Heart right ventricle (tissue), 16 donors: ENCODE data around the gene LSM14A. TPM values are rescaled to one million over a fixed set of nuclear protein-coding genes. Genes with fewer than 3 reads are reported as not detected.

ENCODE experiments used
- ATAC-seq, 8 donors: fragments of 200-7000 bp; cut with Tn5 transposase; one replicate each; pipeline ENCODE4 v1.9.1; 2020; ENCODE audit warnings: mild to moderate bottlenecking in 8 of 8, moderate library complexity in 8 of 8, moderate number of reproducible peaks in 1 of 8
- DNase-seq, 2 donors: peaks; one replicate each; pipeline ENCODE4 v3.0.0-alpha.2; 2020
- H3K27ac ChIP-seq, 10 donors: fragments of 200-600 bp; sonication (generic) in 2 of 10; one replicate each; pipeline versions ENCODE4 v1.5.0 to v1.8.0; 2020 to 2022; ENCODE audit warnings: mild to moderate bottlenecking in 3 of 10
- H3K27me3 ChIP-seq, 7 donors: fragments of 200-600 bp; one replicate each; pipeline ENCODE4 v1.8.0; 2021 to 2022; ENCODE audit warnings: mild to moderate bottlenecking in 2 of 7
- H3K36me3 ChIP-seq, 9 donors: fragments of 200-600 bp; sonication (generic) in 1 of 9; one replicate each; pipeline versions ENCODE4 v1.5.0 to v1.8.0; 2020 to 2022; ENCODE audit warnings: mild to moderate bottlenecking in 2 of 9
- H3K4me1 ChIP-seq, 9 donors: fragments of 200-600 bp; sonication (generic) in 1 of 9; one replicate each; pipeline versions ENCODE4 v1.5.0 to v1.8.0; 2020 to 2022; ENCODE audit warnings: mild to moderate bottlenecking in 4 of 9
- H3K4me3 ChIP-seq, 10 donors: fragments of 200-600 bp; sonication (generic) in 2 of 10; one replicate each; pipeline versions ENCODE4 v1.5.0 to v1.8.0; 2020 to 2022; ENCODE audit warnings: mild to moderate bottlenecking in 7 of 10, moderate library complexity in 2 of 10
- H3K9me3 ChIP-seq, 11 donors: fragments of 200-600 bp in 10 of 11; sonication (generic) in 2 of 11; one replicate each; pipeline versions ENCODE4 v1.5.0 to v1.8.0; 2013 to 2022; ENCODE audit warnings: mild to moderate bottlenecking in 2 of 11, control low read depth in 1 of 11, moderate library complexity in 1 of 11
- CTCF ChIP-seq, 9 donors: fragments of 200-600 bp; sonication (generic) in 2 of 9; IDR thresholded peaks; one replicate each; pipeline versions ENCODE4 v1.5.0 to v1.8.0; 2021 to 2022; ENCODE audit warnings: antibody characterized with exemption in 9 of 9, mild to moderate bottlenecking in 5 of 9, moderate library complexity in 1 of 9
- WGBS, 2 donors: extraction: QIAGEN DNeasy Blood & Tissue Kit; methylation state at CpG; one replicate each; pipeline ENCODE4 v1.1.7; 2013; ENCODE audit warnings: inconsistent platforms in 1 of 2; 5-methylcytosine and 5-hydroxymethylcytosine counted together
- intact Hi-C, 10 donors: fragments of 100-400 bp; cut with DNase I; formaldehyde crosslinking; loops; one replicate each; pipeline versions ENCODE4 v1.11.1 to v1.14.2; 2022
- polyA plus RNA-seq, 2 donors: library from polyadenylated mRNA; stranded (reverse); fragments of 200-250 nt; gene quantifications; one replicate each; pipeline ENCODE4 v1.2.3, GENCODE V29; 2013
- total RNA-seq, 10 donors: library from RNA; stranded (reverse); fragmentation: NEBNext Ultra II Directional in 3 of 10; extraction: Animal tissue kit (Norgen Biotek cat#: 25700) in 3 of 10; gene quantifications; one replicate each; pipeline versions ENCODE4 v1.2.1 to v1.2.4, GENCODE V29; 2021 to 2023
- donor health status: Arrhythmogenic right ventricular cardiomyopathy.
- donor health status: ischemic (EF 13 %, LVEDD 7.1; RV severe dilation, severe dysfunction).
- donor health status: healthy with polysubstance abuse.
- donor health status: DM: no; HTN: yes; CAD: no.
- donor health status: DM: no; HTN: no; CAD: no.
- donor health status: ischemic (EF 25% LVEDD 6.9; RV normal size, moderate dysfunction).
- donor health status: ischemic (EF 25% LVEDD 5.7; RV mildly dilated, moderate dysfunction).
- donor health status: healthy.
- donor health status: DM: yes; HTN: yes; CAD: no.
- donor health status: Ischemic cardiomyopathy.
- donor health status: ischemic (EF 35%, LVEDD 5.7; RV mildly dilated, moderate dysfunction).
- donor health status: nonischemic (EF 11% LVEDD 7.7; RV severe dilation, severe dysfunction).
- donor health status: DM: yes; HTN: yes; CAD: no.
- donor health status: PGD.
- donor health status: ischemic (EF 29% LVEDD 5.4; RV normal size, mild dysfunction).
- donor health status: nonischemic (EF 23%, LVEDD 6.1; RV moderate dilation, normal function).

The LSM14A gene
- total and polyA plus RNA-seq, 12 donors: 44.7 to 78.0 (median 66.1) TPM

- WGBS, 2 donors: 79 to 84% methylated on average over 7 of the region's 7 CpGs
- TF ChIP-seq CTCF (IDR thresholded peaks at IDR 0.05): no peak
- Histone ChIP-seq H3K4me3 (no peak overlapping the region), H3K36me3 (peaks cover 0 to 12% (median 0%) of the 10 kb centered on the region in 9 donors), H3K27me3 (no peaks in the 10 kb centered on the region), H3K9me3 (no peaks in the 10 kb centered on the region), H3K4me1 (peaks cover 7 to 85% (median 56%) of the 10 kb centered on the region in 9 donors), H3K27ac (peak overlapping the region in 9 of 10 donors; percentile 1 to 89 (median 46))
- intact Hi-C loops: loop anchor here in 3 of 10 donors (5.0 to 10.0 kb wide), 2 partner anchors 33 to 60 kb away; no protein-coding TSS in a partner anchor
- no peak for DNase-seq
- no peak for ATAC-seq
Measured at GRCh38 chr19:34274284-34274826, 102.1 kb downstream of the LSM14A start.

GRCh38 chr19:34274827-34275625, 102.7 kb downstream of the LSM14A start:
- H3K9me3 ChIP-seq: no peaks in the 10 kb centered on the region
- DNase-seq: no peak
- WGBS, 2 donors: 48 to 54% methylated on average over 4 of the region's 4 CpGs
- H3K4me1 ChIP-seq: peaks cover 7 to 79% (median 51%) of the 10 kb centered on the region in 9 donors
- intact Hi-C loops: loop anchor here in 4 of 10 donors (5.0 to 10.0 kb wide), 3 partner anchors 32 to 60 kb away; no protein-coding TSS in a partner anchor
- H3K27me3 ChIP-seq: no peaks in the 10 kb centered on the region
- H3K36me3 ChIP-seq: peaks cover 0 to 13% (median 0%) of the 10 kb centered on the region in 9 donors
- TF ChIP-seq CTCF (IDR thresholded peaks at IDR 0.05): no peak
- no peak overlapping the region for H3K4me3 ChIP-seq
- no peak for ATAC-seq
- H3K27ac ChIP-seq: peak overlapping the region in 9 of 10 donors; percentile 1 to 89 (median 46)

- Histone ChIP-seq H3K4me1 (peaks cover 4 to 72% (median 45%) of the 10 kb centered on the region in 9 donors), H3K27me3 (no peaks in the 10 kb centered on the region), H3K9me3 (no peaks in the 10 kb centered on the region), H3K36me3 (peaks cover 0 to 13% (median 0%) of the 10 kb centered on the region in 9 donors), H3K4me3 (no peak overlapping the region), H3K27ac (peak overlapping the region in 3 of 10 donors; percentile 24 to 89 (median 35))
- DNase-seq (no peak), ATAC-seq (no peak)
- intact Hi-C loops: loop anchor here in 2 of 10 donors (5.0 to 10.0 kb wide), 2 partner anchors 37 to 59 kb away; no protein-coding TSS in a partner anchor
- 97 to 100% methylated on average over 1 of the region's 1 CpG for WGBS, 2 donors
- no peak for TF ChIP-seq CTCF (IDR thresholded peaks at IDR 0.05)
Measured at GRCh38 chr19:34275705-34276104, 103.4 kb downstream of the LSM14A start.

GRCh38 chr19:34276614-34277013, 104.3 kb downstream of the LSM14A start:
- Histone ChIP-seq H3K27ac (peak overlapping the region in 1 of 10 donors; percentile 38), H3K27me3 (no peaks in the 10 kb centered on the region), H3K9me3 (no peaks in the 10 kb centered on the region), H3K4me3 (no peak overlapping the region), H3K4me1 (peaks cover 4 to 64% (median 37%) of the 10 kb centered on the region in 9 donors), H3K36me3 (peaks cover 0 to 16% (median 0%) of the 10 kb centered on the region in 9 donors)
- intact Hi-C loops: loop anchor here in 2 of 10 donors (5.0 to 10.0 kb wide), 2 partner anchors 36 to 58 kb away; no protein-coding TSS in a partner anchor
- 61 to 64% methylated on average over 4 of the region's 4 CpGs for WGBS, 2 donors
- DNase-seq (no peak), ATAC-seq (no peak)
- TF ChIP-seq CTCF (IDR thresholded peaks at IDR 0.05): no peak
